Activated B cell treated with CpG ODN at 0.5 μM for 24 hours (primary cell): ENCODE data around the gene CDK12. TPM values are rescaled to one million over a fixed set of nuclear protein-coding genes. Genes with fewer than 3 reads are reported as not detected.

Experiments used
- ATAC-seq: fragments of 200-7000 bp; cut with Tn5 transposase; one replicate; pipeline ENCODE4 v1.10.0; 2021; ENCODE audit warnings: low read depth, mild to moderate bottlenecking, moderate library complexity
- CTCF ChIA-PET: fragments of 350-600 bp; sonication (Branson Sonifier 250); formaldehyde crosslinking; loops from one replicate; lab custom pipeline; 2021; ENCODE audit warnings: antibody characterized with exemption; lab: Charles Lee
- POLR2A ChIA-PET: fragments of 350-600 bp; sonication (Branson Sonifier 250); formaldehyde crosslinking; loops from one replicate; lab custom pipeline; 2021; ENCODE audit warnings: antibody characterized with exemption; lab: Charles Lee
- DNase-seq: peaks from one replicate; pipeline ENCODE4 v3.0.0; 2022
- H3K27ac Mint-ChIP-seq: one replicate; pipeline ENCODE4 v1.8.0; 2020; ENCODE audit warnings: mixed read lengths
- H3K27me3 Mint-ChIP-seq: one replicate; pipeline ENCODE4 v1.8.0; 2021; ENCODE audit warnings: mixed read lengths
- H3K36me3 Mint-ChIP-seq: one replicate; pipeline ENCODE4 v1.8.0; 2021; ENCODE audit warnings: low read depth, mixed read lengths
- H3K4me1 Mint-ChIP-seq: one replicate; pipeline ENCODE4 v1.8.0; 2021; ENCODE audit warnings: mixed read lengths
- H3K4me3 Mint-ChIP-seq: one replicate; pipeline ENCODE4 v1.8.0; 2020; ENCODE audit warnings: mild to moderate bottlenecking, mixed read lengths
- H3K9me3 Mint-ChIP-seq: one replicate; pipeline ENCODE4 v1.8.0; 2020; ENCODE audit warnings: mixed read lengths
- CTCF ChIP-seq: fragments of 200-600 bp; IDR thresholded peaks from one replicate; pipeline ENCODE4 v1.8.0; 2022; ENCODE audit warnings: antibody characterized with exemption, mild to moderate bottlenecking
- intact Hi-C: fragments of 100-400 bp; cut with micrococcal nuclease; formaldehyde crosslinking; loops from one replicate; pipeline ENCODE4 v1.15.1; 2024
- total RNA-seq: library from RNA; stranded (reverse); gene quantifications from 2 replicates; pipeline ENCODE4 v1.2.3, GENCODE V29; 2022

Gene CDK12
- total RNA-seq, 1 donor from 2014 or later, result 118 TPM

DNA sequence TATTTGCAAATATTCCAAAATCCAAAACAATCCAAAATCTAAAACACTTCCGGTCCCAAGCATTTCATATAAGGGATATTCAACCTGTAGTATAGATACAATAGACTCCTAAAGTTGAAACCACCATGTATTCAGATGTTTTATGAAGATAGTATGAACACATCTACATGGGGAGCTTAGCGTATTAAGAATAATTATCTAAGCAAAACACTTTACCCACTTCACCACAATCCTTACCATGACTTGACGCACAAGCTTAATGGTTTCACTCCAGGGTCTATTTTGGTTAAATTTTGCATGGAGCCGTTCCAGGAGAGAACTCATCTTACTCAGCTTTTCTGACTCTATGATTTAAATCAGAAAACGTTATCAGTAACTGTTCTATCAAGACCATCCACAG is 13.7 kb upstream of the CDK12 start:
- no peaks in the 10 kb centered on the region for H3K9me3 Mint-ChIP-seq
- H3K36me3 Mint-ChIP-seq, result peaks cover 52% of the 10 kb centered on the region
- H3K4me1 Mint-ChIP-seq, result peaks cover 28% of the 10 kb centered on the region
- DNase-seq (no peak), ATAC-seq (no peak)
- CTCF ChIA-PET, result no interaction called here
- H3K27ac Mint-ChIP-seq, result no peak overlapping the region
- no peak for TF ChIP-seq CTCF
- H3K27me3 Mint-ChIP-seq, result no peaks in the 10 kb centered on the region
- POLR2A ChIA-PET, result interaction anchor here (0.6 kb wide), 2 partner anchors 8 to 1187 kb away, joined by 3 read pairs; no protein-coding TSS in a partner anchor
- H3K4me3 Mint-ChIP-seq, result no peak overlapping the region
- intact Hi-C loops, result no loop called here

- Mint-ChIP-seq H3K4me3 (peak overlapping the region; percentile 98), H3K4me1 (peaks cover 28% of the 10 kb centered on the region), H3K36me3 (peaks cover 31% of the 10 kb centered on the region), H3K9me3 (no peaks in the 10 kb centered on the region), H3K27me3 (no peaks in the 10 kb centered on the region), H3K27ac (no peak overlapping the region)
- no peak for TF ChIP-seq CTCF
- ChIA-PET POLR2A (interaction anchor here (0.7 to 3.9 kb wide), 6 partner anchors 11 to 297 kb away, joined by 3 to 253 read pairs (median 12); partner anchors contain the start of genes CDK12, FBXL20 and RPL19), CTCF (no interaction called here)
- ATAC-seq (no peak), DNase-seq (no peak)
- intact Hi-C loops, result loop anchor here (2.0 kb wide), 1 partner anchor 47 kb away; no protein-coding TSS in a partner anchor
Measured at GRCh38 chr17:39450051-39450450, 11.2 kb upstream of the CDK12 start.

DNA sequence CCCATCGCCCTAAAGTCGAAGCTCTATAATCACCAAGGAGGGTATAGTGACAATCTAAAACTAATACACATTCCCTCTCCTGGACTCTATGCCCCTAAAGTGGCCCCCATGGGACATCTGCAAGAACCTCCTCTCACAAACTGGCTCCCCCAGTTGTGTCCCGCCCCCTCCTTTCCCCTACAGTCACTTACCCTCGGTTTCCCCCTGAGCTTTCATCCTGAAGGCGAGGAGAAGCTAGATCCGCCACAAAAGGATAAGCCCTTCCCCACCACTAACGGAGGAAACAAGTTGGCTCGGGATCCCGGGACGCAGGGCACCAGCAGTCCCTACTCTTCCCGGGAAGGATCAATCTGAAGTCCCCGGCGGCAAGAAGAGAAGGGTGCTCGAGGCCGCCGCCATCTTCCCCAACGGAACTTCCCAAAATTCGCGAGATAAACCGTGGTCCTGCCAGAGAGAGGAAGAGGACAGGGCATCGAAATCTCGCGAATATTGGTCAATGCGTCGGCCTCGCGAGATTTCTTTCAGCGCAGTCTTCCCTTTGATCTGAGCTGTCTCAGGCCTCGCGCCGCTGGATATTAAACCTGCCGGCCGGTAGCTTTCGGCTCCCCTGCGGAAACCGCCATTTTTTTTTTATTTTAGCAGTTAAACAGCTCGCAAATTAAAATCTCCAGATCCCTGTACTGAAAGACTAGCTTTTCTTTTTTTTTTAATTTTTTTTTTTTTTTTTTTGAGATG is 10.3 kb upstream of the CDK12 start, which contains the start of gene MED1:
MED1 (minus strand) TSS at position 417 of the 735 bp plus-strand sequence; CDS start at position 216, 201 bp downstream.
- peak; percentile 97 for ATAC-seq
- peaks cover 23% of the 10 kb centered on the region for H3K36me3 Mint-ChIP-seq
- peak within 1 kb of the TSS; percentile 96 for H3K27ac Mint-ChIP-seq
- CTCF ChIA-PET, result interaction anchor here (1.3 kb wide), 1 partner anchor 10 kb away, joined by 5 read pairs; the partner anchor contains the start of gene CDK12
- peak; percentile 76 for DNase-seq
- intact Hi-C loops, result loop anchor here (1.0 to 2.0 kb wide), 3 partner anchors 10 to 303 kb away; partner anchors contain the start of gene CDK12
- H3K4me1 Mint-ChIP-seq, result peaks cover 28% of the 10 kb centered on the region
- TF ChIP-seq CTCF, result no peak
- POLR2A ChIA-PET, result interaction anchor here (0.6 to 3.9 kb wide), 19 partner anchors 9 to 1127 kb away, joined by 3 to 253 read pairs (median 5); partner anchors contain the start of genes CDK12, FBXL20, FBXO47 and RPL19
- H3K27me3 Mint-ChIP-seq, result no peaks in the 10 kb centered on the region
- H3K9me3 Mint-ChIP-seq, result no peaks in the 10 kb centered on the region
- peak within 1 kb of the TSS; percentile 98 for H3K4me3 Mint-ChIP-seq

GRCh38 chr17:39455919-39456318 is 5.4 kb upstream of the CDK12 start:
- Mint-ChIP-seq H3K27ac (no peak overlapping the region), H3K9me3 (no peaks in the 10 kb centered on the region), H3K27me3 (no peaks in the 10 kb centered on the region), H3K4me1 (peaks cover 18% of the 10 kb centered on the region), H3K4me3 (no peak overlapping the region), H3K36me3 (peaks cover 4% of the 10 kb centered on the region)
- CTCF ChIA-PET, result no interaction called here
- POLR2A ChIA-PET, result interaction anchor here (0.6 kb wide), 1 partner anchor 36 kb away, joined by 8 read pairs; no protein-coding TSS in a partner anchor
- DNase-seq (no peak), ATAC-seq (no peak)
- intact Hi-C loops, result no loop called here
- no peak for TF ChIP-seq CTCF
